Superior temporal gyrus (tissue), 1 donor: ENCODE measurements around the gene LIPE.

Experiments used
- DNase-seq: peaks from one replicate; pipeline ENCODE4 v3.0.0-alpha.2; 2016; ENCODE audit errors: extremely low spot score

Gene LIPE

GRCh38 chr19:42443944-42444398 lies 16.8 kb upstream of the LIPE start:
- no peak for DNase-seq

GRCh38 chr19:42442833-42443232 lies 15.6 kb upstream of the LIPE start, which contains the start of gene CXCL17:
Gene CXCL17 (minus strand): TSS chr19:42442946. CDS start chr19:42442832, 114 bp downstream.
- DNase-seq, result no peak

- DNase-seq, result no peak
These were observed 13.9 kb upstream of the LIPE start for GRCh38 chr19:42441049-42441445.

GRCh38 chr19:42440357-42441048 lies 13.3 kb upstream of the LIPE start:
- peak; percentile 74 for DNase-seq

- DNase-seq, result no peak
These were observed 8.8 kb upstream of the LIPE start for GRCh38 chr19:42436006-42436405.

- no peak for DNase-seq
These were observed 8.1 kb upstream of the LIPE start for GRCh38 chr19:42435316-42435715.

- peak; percentile 88 for DNase-seq
These were observed 6.5 kb upstream of the LIPE start for GRCh38 chr19:42433503-42434260.

GRCh38 chr19:42431486-42431885 lies 4.3 kb upstream of the LIPE start:
- DNase-seq, result no peak

GRCh38 chr19:42428676-42429075 lies 1.5 kb upstream of the LIPE start:
- DNase-seq, result no peak

- DNase-seq, result no peak
These were observed 545 bp downstream of the LIPE start for GRCh38 chr19:42426643-42427042.

- DNase-seq, result no peak
These were observed 2.5 kb downstream of the LIPE start for GRCh38 chr19:42424712-42425131.

- no peak for DNase-seq
These were observed 2.9 kb downstream of the LIPE start for GRCh38 chr19:42424345-42424707.

- peak; percentile 96 for DNase-seq
These were observed 3.5 kb downstream of the LIPE start for GRCh38 chr19:42423462-42424344.

GRCh38 chr19:42422901-42423461 lies 4.2 kb downstream of the LIPE start:
- DNase-seq, result peak; percentile 59

- DNase-seq, result no peak
These were observed 4.9 kb downstream of the LIPE start for GRCh38 chr19:42422092-42422900.

GRCh38 chr19:42421591-42422031 lies 5.6 kb downstream of the LIPE start:
- DNase-seq, result no peak

GRCh38 chr19:42421101-42421500 lies 6.1 kb downstream of the LIPE start:
- no peak for DNase-seq

GRCh38 chr19:42420055-42420544 lies 7.1 kb downstream of the LIPE start:
- peak; percentile 55 for DNase-seq

GRCh38 chr19:42419309-42419708 lies 7.9 kb downstream of the LIPE start:
- DNase-seq, result no peak

- peak; percentile 88 for DNase-seq
These were observed 14.5 kb downstream of the LIPE start for GRCh38 chr19:42412661-42413076.

GRCh38 chr19:42412227-42412626 lies 15.0 kb downstream of the LIPE start:
- DNase-seq, result peak; percentile 84
